GM06990 (cell line): ENCODE results near the gene PLCXD3.

Source experiments
- DNase-seq: peaks from one replicate; pipeline ENCODE4 v3.0.0-alpha.2; 2011; ENCODE audit not compliant: insufficient read length; ENCODE audit errors: extremely low read depth
- H3K27me3 ChIP-seq: replicated peaks from 2 replicates; pipeline ENCODE4 v1.6.0; 2011; ENCODE audit warnings: low read length; ENCODE audit not compliant: control insufficient read depth, insufficient read depth
- H3K36me3 ChIP-seq: 2 replicates; pipeline ENCODE4 v1.5.1; 2011; ENCODE audit warnings: low read length; ENCODE audit not compliant: control insufficient read depth, insufficient read depth
- H3K4me3 ChIP-seq: replicated peaks from 2 replicates; pipeline ENCODE4 v1.5.1; 2011; ENCODE audit warnings: low read depth, mild to moderate bottlenecking, control low read depth, low read length
- CTCF ChIP-seq: IDR thresholded peaks from 2 replicates; pipeline ENCODE4 v1.5.1; 2011; ENCODE audit warnings: low read length, control low read depth, mild to moderate bottlenecking, inconsistent platforms; ENCODE audit not compliant: insufficient read depth, poor library complexity, severe bottlenecking

Gene PLCXD3

GRCh38 chr5:41539454-41539853, 29.1 kb upstream of the PLCXD3 start:
- Histone ChIP-seq H3K4me3 (no peak overlapping the region), H3K36me3 (no peaks in the 10 kb centered on the region), H3K27me3 (no peaks in the 10 kb centered on the region)
- DNase-seq = no peak
- no peak for TF ChIP-seq CTCF

GRCh38 chr5:41537581-41537980, 27.2 kb upstream of the PLCXD3 start:
- no peaks in the 10 kb centered on the region for H3K36me3 ChIP-seq
- no peak for TF ChIP-seq CTCF

GRCh38 chr5:41532485-41532884, 22.1 kb upstream of the PLCXD3 start:
- DNase-seq = no peak
- Histone ChIP-seq H3K27me3 (no peaks in the 10 kb centered on the region), H3K36me3 (no peaks in the 10 kb centered on the region), H3K4me3 (no peak overlapping the region)
- no peak for TF ChIP-seq CTCF

More at GRCh38 chr5:41537581-41537980, 27.2 kb upstream of the PLCXD3 start:
- DNase-seq = no peak
- Histone ChIP-seq H3K27me3 (no peaks in the 10 kb centered on the region), H3K4me3 (no peak overlapping the region)

- H3K36me3 ChIP-seq = no peaks in the 10 kb centered on the region
- H3K4me3 ChIP-seq = no peak overlapping the region
- DNase-seq = no peak
- TF ChIP-seq CTCF = no peak
- H3K27me3 ChIP-seq = no peaks in the 10 kb centered on the region
Measured at GRCh38 chr5:41527201-41527779, 16.9 kb upstream of the PLCXD3 start.

GRCh38 chr5:41526699-41527098, 16.3 kb upstream of the PLCXD3 start:
- no peak for DNase-seq

More at GRCh38 chr5:41526699-41527098, 16.3 kb upstream of the PLCXD3 start:
- no peak for TF ChIP-seq CTCF
- Histone ChIP-seq H3K4me3 (no peak overlapping the region), H3K27me3 (no peaks in the 10 kb centered on the region), H3K36me3 (no peaks in the 10 kb centered on the region)
